ENCODE measurements around the gene F3. TPM values are rescaled to one million over a fixed set of nuclear protein-coding genes. Genes with fewer than 3 reads are reported as not detected.
"Not testable (repeated sequence)": the region's sequence is repeated elsewhere in the genome, so short reads cannot be mapped to it uniquely, and the experiment has no call there.

The F3 gene
- total RNA-seq, 6 experiments from 2014 or later: 0.79 to 6.8 (median 2.6) TPM

DNA sequence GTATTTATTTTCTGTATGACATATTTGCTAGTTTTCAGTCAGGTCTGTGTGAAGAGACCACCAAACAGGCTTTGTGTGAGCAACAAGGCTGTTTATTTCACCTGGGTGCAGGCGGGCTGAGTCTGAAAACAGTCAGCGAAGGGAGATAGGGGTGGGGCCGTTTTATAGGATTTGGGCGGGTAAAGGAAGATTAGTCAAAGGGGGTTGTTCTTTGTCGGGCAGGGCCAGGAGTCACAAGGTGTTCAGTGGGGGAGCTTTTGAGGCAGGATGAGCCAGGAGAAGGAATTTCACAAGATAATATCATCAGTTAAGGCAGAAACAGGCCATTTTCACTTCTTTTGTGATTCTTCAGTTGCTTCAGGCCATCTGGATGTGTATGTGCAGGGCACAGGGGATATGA is 24.9 kb upstream of the F3 start:
- H3K36me3 ChIP-seq; H3K4me3 ChIP-seq; H3K4me1 ChIP-seq; ATAC-seq; intact Hi-C loops (cut with DNase I); DNase-seq; H3K27ac ChIP-seq; H3K27me3 ChIP-seq; H3K9me3 ChIP-seq: not testable (repeated sequence)
- 59% methylated on average over 5 of the region's 5 CpGs for WGBS (ENCODE audit: insufficient coverage, low coverage, low lambda C conversion rate, missing lambda C conversion rate)

DNA sequence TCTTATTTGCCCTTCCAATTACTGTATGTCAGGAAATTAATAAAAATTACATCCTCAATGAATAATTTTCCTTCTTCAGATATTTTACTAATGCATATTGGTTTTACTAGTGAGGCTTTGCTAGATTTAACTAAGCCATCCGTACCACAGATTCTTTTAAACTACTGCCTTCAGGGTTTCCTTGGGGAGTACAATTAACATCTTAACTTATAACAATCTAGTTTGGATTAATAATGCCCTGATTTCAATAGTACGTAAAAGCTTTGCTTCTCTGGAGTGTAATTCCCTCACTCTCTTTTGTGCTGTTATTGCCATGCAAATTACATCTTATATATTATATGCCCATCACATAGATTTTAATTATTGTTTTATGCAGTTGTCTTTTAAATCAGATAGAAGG is 24.3 kb upstream of the F3 start:
- intact Hi-C loops (cut with DNase I): no loop called here
- Histone ChIP-seq H3K36me3 (no peaks in the 10 kb centered on the region), H3K4me1 (no peaks in the 10 kb centered on the region), H3K4me3 (no peak overlapping the region), H3K9me3 (no peaks in the 10 kb centered on the region), H3K27me3 (no peaks in the 10 kb centered on the region), H3K27ac (no peak overlapping the region)
- 81% methylated on average over 2 of the region's 2 CpGs for WGBS (ENCODE audit: insufficient coverage, low coverage, low lambda C conversion rate, missing lambda C conversion rate)
- no peak for DNase-seq
- TF ChIP-seq POLR2A (IDR thresholded peaks at IDR 0.05): no peak
- TF ChIP-seq, protein P1, sequence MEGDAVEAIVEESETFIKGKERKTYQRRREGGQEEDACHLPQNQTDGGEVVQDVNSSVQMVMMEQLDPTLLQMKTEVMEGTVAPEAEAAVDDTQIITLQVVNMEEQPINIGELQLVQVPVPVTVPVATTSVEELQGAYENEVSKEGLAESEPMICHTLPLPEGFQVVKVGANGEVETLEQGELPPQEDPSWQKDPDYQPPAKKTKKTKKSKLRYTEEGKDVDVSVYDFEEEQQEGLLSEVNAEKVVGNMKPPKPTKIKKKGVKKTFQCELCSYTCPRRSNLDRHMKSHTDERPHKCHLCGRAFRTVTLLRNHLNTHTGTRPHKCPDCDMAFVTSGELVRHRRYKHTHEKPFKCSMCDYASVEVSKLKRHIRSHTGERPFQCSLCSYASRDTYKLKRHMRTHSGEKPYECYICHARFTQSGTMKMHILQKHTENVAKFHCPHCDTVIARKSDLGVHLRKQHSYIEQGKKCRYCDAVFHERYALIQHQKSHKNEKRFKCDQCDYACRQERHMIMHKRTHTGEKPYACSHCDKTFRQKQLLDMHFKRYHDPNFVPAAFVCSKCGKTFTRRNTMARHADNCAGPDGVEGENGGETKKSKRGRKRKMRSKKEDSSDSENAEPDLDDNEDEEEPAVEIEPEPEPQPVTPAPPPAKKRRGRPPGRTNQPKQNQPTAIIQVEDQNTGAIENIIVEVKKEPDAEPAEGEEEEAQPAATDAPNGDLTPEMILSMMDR (IDR thresholded peaks at IDR 0.05): no peak
- ATAC-seq: no peak

DNA sequence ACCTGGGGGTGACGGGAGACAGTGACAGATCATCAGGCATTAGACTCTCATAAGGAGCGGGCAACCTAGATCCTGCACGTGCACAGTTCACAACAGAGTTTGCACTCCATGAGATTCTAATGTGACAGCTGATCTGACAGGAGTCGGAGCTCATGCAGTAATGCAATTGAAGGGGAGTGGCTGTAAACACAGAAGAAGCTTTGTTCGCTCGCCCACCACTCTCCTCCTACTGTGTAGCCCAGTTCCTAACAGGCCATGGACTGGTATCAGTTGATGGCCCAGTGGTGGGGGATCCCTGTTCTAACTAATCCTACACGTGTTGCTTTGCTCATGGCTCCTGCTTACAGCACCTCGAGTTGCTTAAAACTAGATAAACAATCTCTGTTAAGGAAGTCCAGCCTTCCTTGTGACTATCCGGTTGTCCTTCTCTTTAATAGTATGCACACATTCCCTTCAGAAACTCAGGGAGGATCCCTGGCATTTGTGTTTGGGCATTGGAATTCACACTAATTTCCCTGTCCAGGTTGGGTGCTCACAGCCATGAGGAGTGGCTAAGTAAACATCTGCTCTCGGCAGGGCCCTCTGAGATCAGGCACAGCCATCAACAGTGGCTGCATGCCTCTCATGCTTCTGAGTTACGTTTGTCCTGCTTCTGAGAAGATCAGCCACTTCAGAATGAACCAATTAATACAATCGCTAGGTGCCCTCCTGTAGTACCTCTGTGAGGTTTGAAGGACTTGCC is 21.1 kb upstream of the F3 start:
- Histone ChIP-seq H3K9me3 (no peaks in the 10 kb centered on the region), H3K27ac (no peak overlapping the region), H3K36me3 (no peaks in the 10 kb centered on the region), H3K4me1 (no peaks in the 10 kb centered on the region), H3K27me3 (no peaks in the 10 kb centered on the region), H3K4me3 (no peak overlapping the region)
- intact Hi-C loops (cut with DNase I): no loop called here
- no peak for TF ChIP-seq POLR2A (IDR thresholded peaks at IDR 0.05)
- TF ChIP-seq, protein P1 (IDR thresholded peaks at IDR 0.05): no peak
- DNase-seq (no peak), ATAC-seq (no peak)
- WGBS (ENCODE audit: insufficient coverage, low coverage, low lambda C conversion rate, missing lambda C conversion rate): 46% methylated on average over 9 of the region's 12 CpGs

DNA sequence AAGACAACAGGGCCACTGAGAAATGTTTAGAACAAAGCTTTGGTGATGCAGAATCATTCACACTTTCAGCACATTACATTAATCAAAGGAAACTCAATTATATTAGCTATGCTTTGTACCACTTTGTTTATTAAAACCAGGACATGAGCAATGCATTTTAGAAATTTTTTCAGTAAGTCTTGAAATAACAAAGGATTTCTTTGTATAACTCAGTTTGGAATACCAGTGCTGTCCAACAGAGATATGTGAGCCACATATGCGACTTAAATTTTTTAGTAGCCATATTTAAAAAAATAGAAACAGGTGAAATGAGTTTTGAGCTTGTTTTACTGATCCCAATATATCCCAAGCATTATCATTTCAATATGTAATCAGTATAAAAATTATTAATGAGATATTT is 18.8 kb upstream of the F3 start:
- intact Hi-C loops (cut with DNase I): no loop called here
- no peaks in the 10 kb centered on the region for H3K36me3 ChIP-seq
- H3K27me3 ChIP-seq: no peaks in the 10 kb centered on the region
- no peak overlapping the region for H3K27ac ChIP-seq
- DNase-seq: no peak
- WGBS (ENCODE audit: insufficient coverage, low coverage, low lambda C conversion rate, missing lambda C conversion rate): 80% methylated on average over 1 of the region's 1 CpG
- H3K4me1 ChIP-seq: no peaks in the 10 kb centered on the region
- ATAC-seq: no peak
- no peaks in the 10 kb centered on the region for H3K9me3 ChIP-seq
- TF ChIP-seq, protein P1 (IDR thresholded peaks at IDR 0.05): no peak
- TF ChIP-seq POLR2A (IDR thresholded peaks at IDR 0.05): no peak
- H3K4me3 ChIP-seq: no peak overlapping the region

DNA sequence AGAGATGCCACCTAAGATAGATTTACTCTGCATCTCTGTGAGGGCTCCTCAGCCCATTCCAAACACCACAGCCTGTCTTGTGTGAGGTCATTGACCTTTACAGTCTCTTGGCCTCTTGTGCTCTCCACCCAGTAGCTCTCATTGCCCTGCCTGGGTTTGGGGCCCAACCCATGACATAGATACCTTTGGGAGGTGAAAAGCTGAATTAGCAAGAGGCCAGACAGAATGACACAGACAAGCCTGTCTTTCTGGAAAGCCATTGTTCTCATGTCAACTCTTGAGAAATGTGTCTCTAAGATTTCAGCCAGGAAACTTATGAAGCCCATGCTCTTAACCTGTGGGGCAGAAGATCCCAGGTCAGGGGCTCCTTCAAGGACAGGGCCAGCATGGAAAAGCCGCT is 18.4 kb upstream of the F3 start:
- intact Hi-C loops (cut with DNase I): no loop called here
- WGBS (ENCODE audit: insufficient coverage, low coverage, low lambda C conversion rate, missing lambda C conversion rate): 100% methylated on average over 1 of the region's 1 CpG
- H3K4me1 ChIP-seq: no peaks in the 10 kb centered on the region
- TF ChIP-seq, protein P1 (IDR thresholded peaks at IDR 0.05): no peak
- no peak for TF ChIP-seq POLR2A (IDR thresholded peaks at IDR 0.05)
- ATAC-seq (no peak), DNase-seq (no peak)
- no peaks in the 10 kb centered on the region for H3K9me3 ChIP-seq
- no peak overlapping the region for H3K27ac ChIP-seq
- H3K36me3 ChIP-seq: no peaks in the 10 kb centered on the region
- no peaks in the 10 kb centered on the region for H3K27me3 ChIP-seq
- no peak overlapping the region for H3K4me3 ChIP-seq

All from right lobe of liver (tissue), 6 donors.